Lower lobe of right lung (tissue), 2 donors: ENCODE data around the gene TRIM16. TPM values are rescaled to one million over a fixed set of nuclear protein-coding genes. Genes with fewer than 3 reads are reported as not detected.
"Not testable (repeated sequence)": the region's sequence is repeated elsewhere in the genome, so short reads cannot be mapped to it uniquely, and the experiment has no call there.

Source experiments
- ATAC-seq, 2 donors: fragments of 200-7000 bp; cut with Tn5 transposase; one replicate each; pipeline ENCODE4 v1.9.1; 2020 to 2022; ENCODE audit warnings: mild to moderate bottlenecking in 2 of 2, moderate library complexity in 2 of 2
- DNase-seq: peaks from one replicate; pipeline ENCODE4 v3.0.0-alpha.2; 2020
- H3K27ac ChIP-seq: fragments of 200-600 bp; one replicate; pipeline ENCODE4 v1.8.0; 2022
- H3K27me3 ChIP-seq: fragments of 200-600 bp; one replicate; pipeline ENCODE4 v1.8.0; 2022; ENCODE audit warnings: low read depth
- H3K36me3 ChIP-seq: fragments of 200-600 bp; one replicate; pipeline ENCODE4 v1.8.0; 2022; ENCODE audit warnings: mild to moderate bottlenecking
- H3K4me1 ChIP-seq: fragments of 200-600 bp; one replicate; pipeline ENCODE4 v1.8.0; 2022
- H3K4me3 ChIP-seq: fragments of 200-600 bp; one replicate; pipeline ENCODE4 v1.8.0; 2022; ENCODE audit warnings: mild to moderate bottlenecking
- H3K9me3 ChIP-seq: fragments of 200-600 bp; one replicate; pipeline ENCODE4 v1.8.0; 2022
- intact Hi-C: fragments of 100-400 bp; cut with DNase I; formaldehyde crosslinking; loops from one replicate; pipeline ENCODE4 v1.11.0; 2022
- long read RNA-seq: library from polyadenylated mRNA; unstranded; transcript quantifications from one replicate; pipeline ENCODE4 v2.0.0, GENCODE V29; 2021
- total RNA-seq: library from RNA; stranded (reverse); fragmentation: NEBNext Ultra II Directional; extraction: Animal tissue kit (Norgen Biotek cat#: 25700); gene quantifications from one replicate; pipeline ENCODE4 v1.2.1, GENCODE V29; 2021
- donor health status: DM: no; HTN: yes; CAD: no; lungs with severe emphysema.

The TRIM16 gene
- total RNA-seq: 20.6 TPM
- long read RNA-seq, partial matches to known transcripts: 29 of 32 reads
- long read RNA-seq, other reads (novel, unspliced or antisense): 3 of 32 reads

GRCh38 chr17:15683824-15684478, at the start of gene TRIM16:
Gene TRIM16 (minus strand): TSS chr17:15684311. CDS start chr17:15651609, 32,702 bp downstream.
- ATAC-seq: peak; percentile 92 to 98
- H3K36me3 ChIP-seq, H3K27me3 ChIP-seq, H3K4me1 ChIP-seq, H3K9me3 ChIP-seq, intact Hi-C loops: not testable (repeated sequence)
- Histone ChIP-seq H3K4me3 (peak within 1 kb of the TSS; percentile 65), H3K27ac (peak within 1 kb of the TSS; percentile 73)
- peak; percentile 91 for DNase-seq

- intact Hi-C loops, H3K36me3 ChIP-seq, DNase-seq, H3K27me3 ChIP-seq, H3K9me3 ChIP-seq, H3K27ac ChIP-seq, H3K4me1 ChIP-seq, H3K4me3 ChIP-seq, ATAC-seq: not testable (repeated sequence)
These were observed 49.2 kb upstream of the TRIM16 start for GRCh38 chr17:15733174-15733789.

GRCh38 chr17:15731900-15732299, 47.8 kb upstream of the TRIM16 start, which contains the start of gene TBC1D26:
Gene TBC1D26 (plus strand): TSS chr17:15732283. CDS start chr17:15735349, 3,066 bp downstream.
- H3K4me1 ChIP-seq, H3K27ac ChIP-seq, H3K4me3 ChIP-seq, H3K27me3 ChIP-seq, ATAC-seq, H3K9me3 ChIP-seq, intact Hi-C loops, DNase-seq, H3K36me3 ChIP-seq: not testable (repeated sequence)

GRCh38 chr17:15730535-15730934, 46.4 kb upstream of the TRIM16 start:
- H3K4me3 ChIP-seq, H3K4me1 ChIP-seq, H3K27ac ChIP-seq, intact Hi-C loops, H3K27me3 ChIP-seq, H3K36me3 ChIP-seq, DNase-seq, H3K9me3 ChIP-seq, ATAC-seq: not testable (repeated sequence)

- H3K9me3 ChIP-seq: peaks cover 53% of the 10 kb centered on the region
- H3K4me3 ChIP-seq, H3K27me3 ChIP-seq, H3K4me1 ChIP-seq, intact Hi-C loops, ATAC-seq, H3K36me3 ChIP-seq, DNase-seq, H3K27ac ChIP-seq: not testable (repeated sequence)
These were observed 32.8 kb upstream of the TRIM16 start for GRCh38 chr17:15716601-15717563.

- H3K27me3 ChIP-seq, ATAC-seq, H3K4me3 ChIP-seq, H3K4me1 ChIP-seq, H3K27ac ChIP-seq, intact Hi-C loops, DNase-seq: not testable (repeated sequence)
- Histone ChIP-seq H3K36me3 (peaks cover 24% of the 10 kb centered on the region), H3K9me3 (peaks cover 29% of the 10 kb centered on the region)
These were observed 24.8 kb upstream of the TRIM16 start for GRCh38 chr17:15708879-15709278.

- DNase-seq, H3K27me3 ChIP-seq, ATAC-seq, intact Hi-C loops, H3K4me1 ChIP-seq, H3K4me3 ChIP-seq, H3K27ac ChIP-seq: not testable (repeated sequence)
- H3K36me3 ChIP-seq: peaks cover 24% of the 10 kb centered on the region
- H3K9me3 ChIP-seq: peaks cover 20% of the 10 kb centered on the region
These were observed 20.7 kb upstream of the TRIM16 start for GRCh38 chr17:15704813-15705212.

GRCh38 chr17:15704239-15704638, 20.1 kb upstream of the TRIM16 start:
- peaks cover 24% of the 10 kb centered on the region for H3K36me3 ChIP-seq
- DNase-seq, H3K27ac ChIP-seq, H3K4me1 ChIP-seq, intact Hi-C loops, ATAC-seq, H3K27me3 ChIP-seq, H3K4me3 ChIP-seq: not testable (repeated sequence)
- peaks cover 20% of the 10 kb centered on the region for H3K9me3 ChIP-seq

- ATAC-seq: peak; percentile 25 to 55
- H3K27ac ChIP-seq, H3K36me3 ChIP-seq, H3K9me3 ChIP-seq, H3K27me3 ChIP-seq, DNase-seq, intact Hi-C loops, H3K4me1 ChIP-seq: not testable (repeated sequence)
- H3K4me3 ChIP-seq: peak overlapping the region; percentile 58
These were observed 15.8 kb upstream of the TRIM16 start for GRCh38 chr17:15699937-15700336.

GRCh38 chr17:15699413-15699924, 15.4 kb upstream of the TRIM16 start, which contains the start of gene ZNF286A:
Gene ZNF286A (plus strand): TSS chr17:15699752. CDS start chr17:15700330, 578 bp downstream.
- H3K4me1 ChIP-seq, H3K27me3 ChIP-seq, intact Hi-C loops, H3K9me3 ChIP-seq, H3K36me3 ChIP-seq: not testable (repeated sequence)
- peak within 1 kb of the TSS; percentile 58 for H3K4me3 ChIP-seq
- DNase-seq (peak; percentile 100), ATAC-seq (peak; percentile 100)
- H3K27ac ChIP-seq: peak within 1 kb of the TSS; percentile 1

- ATAC-seq: peak in 1 of 2 donors; percentile 1
- peak overlapping the region; percentile 1 for H3K27ac ChIP-seq
- H3K4me3 ChIP-seq: peak overlapping the region; percentile 58
- intact Hi-C loops, H3K27me3 ChIP-seq, DNase-seq, H3K4me1 ChIP-seq, H3K9me3 ChIP-seq, H3K36me3 ChIP-seq: not testable (repeated sequence)
These were observed 14.9 kb upstream of the TRIM16 start for GRCh38 chr17:15698967-15699366.

- H3K9me3 ChIP-seq, H3K4me3 ChIP-seq, DNase-seq, H3K27ac ChIP-seq, H3K36me3 ChIP-seq, H3K4me1 ChIP-seq, H3K27me3 ChIP-seq, ATAC-seq, intact Hi-C loops: not testable (repeated sequence)
These were observed 3.4 kb upstream of the TRIM16 start for GRCh38 chr17:15687494-15687893.

GRCh38 chr17:15683135-15683534, 976 bp downstream of the TRIM16 start:
- intact Hi-C loops, DNase-seq, ATAC-seq, H3K27me3 ChIP-seq, H3K27ac ChIP-seq, H3K4me3 ChIP-seq, H3K36me3 ChIP-seq, H3K4me1 ChIP-seq, H3K9me3 ChIP-seq: not testable (repeated sequence)
